ENCODE measurements around the gene PDE4D. TPM values are rescaled to one million over a fixed set of nuclear protein-coding genes. Genes with fewer than 3 reads are reported as not detected.

PDE4D gene
- total and polyA plus RNA-seq, 12 donors: 1.2 to 18.9 (median 2.1) TPM

DNA sequence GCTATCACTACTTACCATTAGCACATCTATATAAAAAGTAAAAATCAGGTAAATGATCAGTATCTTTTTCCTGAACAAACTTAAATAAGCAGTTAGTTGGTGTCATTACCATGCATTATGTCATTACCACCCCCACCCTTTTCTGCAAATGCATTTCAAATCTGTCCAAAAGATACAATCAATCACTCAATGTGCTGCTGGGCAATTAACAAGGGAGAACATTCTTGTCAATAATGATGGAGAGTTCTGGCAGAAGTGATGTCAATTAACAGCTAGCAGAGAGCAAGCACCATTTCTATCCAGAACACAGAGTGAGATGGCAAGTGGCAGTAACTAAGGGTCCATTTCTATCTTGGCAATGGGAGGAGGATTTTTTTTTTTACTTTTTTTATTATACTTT lies 3.5 kb upstream of the PDE4D start:
- no peaks in the 10 kb centered on the region for H3K36me3 ChIP-seq (replicated peaks in 1 of 2)
- H3K9me3 ChIP-seq (replicated peaks in 1 of 3): no peaks in the 10 kb centered on the region
- no peak for DNase-seq
- intact Hi-C loops (cut with DNase I): no loop called here
- H3K27ac ChIP-seq: no peak overlapping the region
- peaks cover 0 to 3% of the 10 kb centered on the region in 2 donors for H3K4me1 ChIP-seq (replicated peaks in 1 of 2)
- TF ChIP-seq, protein P1, sequence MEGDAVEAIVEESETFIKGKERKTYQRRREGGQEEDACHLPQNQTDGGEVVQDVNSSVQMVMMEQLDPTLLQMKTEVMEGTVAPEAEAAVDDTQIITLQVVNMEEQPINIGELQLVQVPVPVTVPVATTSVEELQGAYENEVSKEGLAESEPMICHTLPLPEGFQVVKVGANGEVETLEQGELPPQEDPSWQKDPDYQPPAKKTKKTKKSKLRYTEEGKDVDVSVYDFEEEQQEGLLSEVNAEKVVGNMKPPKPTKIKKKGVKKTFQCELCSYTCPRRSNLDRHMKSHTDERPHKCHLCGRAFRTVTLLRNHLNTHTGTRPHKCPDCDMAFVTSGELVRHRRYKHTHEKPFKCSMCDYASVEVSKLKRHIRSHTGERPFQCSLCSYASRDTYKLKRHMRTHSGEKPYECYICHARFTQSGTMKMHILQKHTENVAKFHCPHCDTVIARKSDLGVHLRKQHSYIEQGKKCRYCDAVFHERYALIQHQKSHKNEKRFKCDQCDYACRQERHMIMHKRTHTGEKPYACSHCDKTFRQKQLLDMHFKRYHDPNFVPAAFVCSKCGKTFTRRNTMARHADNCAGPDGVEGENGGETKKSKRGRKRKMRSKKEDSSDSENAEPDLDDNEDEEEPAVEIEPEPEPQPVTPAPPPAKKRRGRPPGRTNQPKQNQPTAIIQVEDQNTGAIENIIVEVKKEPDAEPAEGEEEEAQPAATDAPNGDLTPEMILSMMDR (IDR thresholded peaks at IDR 0.05): no peak
- TF ChIP-seq POLR2A (IDR thresholded peaks at IDR 0.05): no peak
- no peak overlapping the region for H3K4me3 ChIP-seq
- peaks cover 21% of the 10 kb centered on the region for H3K27me3 ChIP-seq

DNA sequence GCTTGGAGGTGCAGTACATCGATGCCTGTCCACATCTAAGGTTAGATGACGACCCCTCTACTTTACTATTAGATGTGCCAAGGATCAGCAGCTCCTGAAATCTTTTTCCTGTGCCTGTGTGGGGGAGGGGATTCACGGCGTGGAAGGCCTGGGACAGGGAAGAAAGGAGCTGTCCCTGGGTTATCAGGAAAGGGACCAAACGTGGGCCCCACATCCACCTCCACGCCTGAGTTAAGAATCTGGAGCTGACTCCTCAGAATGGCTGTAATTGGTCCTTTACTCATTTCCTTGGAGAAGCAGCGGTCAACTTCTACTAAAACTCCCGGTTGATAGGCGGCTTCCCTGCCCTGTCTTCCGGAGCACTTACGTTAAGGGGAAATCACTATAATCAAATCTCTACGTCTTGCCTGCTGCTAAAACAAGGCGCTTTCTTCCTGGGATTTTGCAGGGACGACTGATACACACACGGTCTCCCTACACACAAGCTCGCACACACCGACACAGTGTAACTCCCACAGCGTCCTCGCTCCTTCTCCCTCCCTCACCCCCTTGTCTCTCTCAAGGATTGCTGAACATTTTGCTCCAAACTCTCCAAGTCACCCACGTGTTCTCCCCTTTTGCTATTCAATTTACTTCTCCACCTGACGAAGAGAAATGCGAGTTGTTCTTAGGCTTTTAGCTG lies 1.4 kb downstream of the PDE4D start:
- Histone ChIP-seq H3K27ac (no peak overlapping the region), H3K27me3 (peaks cover 27% of the 10 kb centered on the region), H3K4me3 (no peak overlapping the region), H3K4me1 (replicated peaks in 1 of 2) (peaks cover 0 to 3% of the 10 kb centered on the region in 2 donors), H3K9me3 (replicated peaks in 1 of 3) (peaks cover 0 to 5% (median 0%) of the 10 kb centered on the region in 3 donors), H3K36me3 (replicated peaks in 1 of 2) (no peaks in the 10 kb centered on the region)
- no peak for DNase-seq
- no peak for TF ChIP-seq POLR2A (IDR thresholded peaks at IDR 0.05)
- TF ChIP-seq, protein P1 (IDR thresholded peaks at IDR 0.05): no peak
- 7 to 11% (median 7%) methylated on average over 22 of the region's 22 CpGs for WGBS, 4 donors
- intact Hi-C loops (cut with DNase I): no loop called here

DNA sequence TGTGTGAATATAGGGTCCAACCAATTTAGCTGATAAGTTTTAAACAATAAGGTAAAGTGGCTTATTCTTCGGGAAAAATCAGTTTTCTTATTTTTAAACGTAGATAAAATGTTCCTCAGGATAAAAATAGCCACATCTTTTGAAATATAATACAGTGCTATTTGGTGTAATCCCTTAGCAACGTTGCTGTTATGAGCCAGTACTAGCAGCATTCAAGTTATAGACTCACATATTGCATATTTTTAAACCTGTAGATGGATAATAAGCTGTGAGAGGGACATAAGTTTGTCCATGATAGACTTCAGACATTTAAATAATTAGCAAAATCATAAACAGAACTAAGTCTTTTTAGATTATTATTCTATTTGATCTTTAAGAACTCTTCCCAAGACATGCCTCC lies 6.3 kb downstream of the PDE4D start:
- WGBS, 4 donors: 61 to 70% (median 66%) methylated on average over 3 of the region's 3 CpGs
- no peak overlapping the region for H3K27ac ChIP-seq
- no peak for DNase-seq
- H3K9me3 ChIP-seq (replicated peaks in 1 of 3): peaks cover 0 to 5% (median 0%) of the 10 kb centered on the region in 3 donors
- no peaks in the 10 kb centered on the region for H3K36me3 ChIP-seq (replicated peaks in 1 of 2)
- intact Hi-C loops (cut with DNase I): no loop called here
- no peak for TF ChIP-seq POLR2A (IDR thresholded peaks at IDR 0.05)
- TF ChIP-seq, protein P1 (IDR thresholded peaks at IDR 0.05): no peak
- H3K4me3 ChIP-seq: no peak overlapping the region
- no peaks in the 10 kb centered on the region for H3K4me1 ChIP-seq (replicated peaks in 1 of 2)
- H3K27me3 ChIP-seq: peaks cover 8% of the 10 kb centered on the region

DNA sequence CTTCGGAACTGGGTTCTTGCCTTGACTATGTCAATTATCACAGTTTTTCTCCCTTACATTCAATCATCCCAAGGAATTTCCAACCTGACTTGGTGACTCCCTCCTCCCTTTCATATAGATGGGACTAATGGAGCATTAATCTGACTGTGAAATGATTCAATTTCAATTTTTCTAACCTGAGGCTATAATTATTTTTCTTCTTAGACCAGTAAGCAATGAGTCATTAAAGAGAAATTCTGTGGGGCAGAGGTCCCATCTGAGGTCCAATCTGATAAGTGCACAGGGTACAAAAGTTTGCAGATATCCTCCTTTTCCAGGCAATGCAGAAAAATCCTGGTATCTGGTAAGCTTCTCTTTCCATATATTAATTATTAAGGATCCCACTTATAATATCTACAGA lies 18.9 kb downstream of the PDE4D start:
- TF ChIP-seq, protein P1 (IDR thresholded peaks at IDR 0.05): no peak
- TF ChIP-seq POLR2A (IDR thresholded peaks at IDR 0.05): no peak
- H3K4me3 ChIP-seq: no peak overlapping the region
- WGBS, 4 donors: 73 to 84% (median 79%) methylated on average over 1 of the region's 1 CpG

More for the DNA sequence above, 18.9 kb downstream of the PDE4D start:
- no peak overlapping the region for H3K27ac ChIP-seq
- H3K9me3 ChIP-seq (replicated peaks in 1 of 3): no peaks in the 10 kb centered on the region
- no peaks in the 10 kb centered on the region for H3K36me3 ChIP-seq (replicated peaks in 1 of 2)
- no peaks in the 10 kb centered on the region for H3K27me3 ChIP-seq
- no peaks in the 10 kb centered on the region for H3K4me1 ChIP-seq (replicated peaks in 1 of 2)
- DNase-seq: no peak
- intact Hi-C loops (cut with DNase I): no loop called here
